ENCODE measurements around the gene AFDN.

GRCh38 chr6:167811442-167812087 lies 15.1 kb upstream of the AFDN start:
- TF ChIP-seq, protein P1, sequence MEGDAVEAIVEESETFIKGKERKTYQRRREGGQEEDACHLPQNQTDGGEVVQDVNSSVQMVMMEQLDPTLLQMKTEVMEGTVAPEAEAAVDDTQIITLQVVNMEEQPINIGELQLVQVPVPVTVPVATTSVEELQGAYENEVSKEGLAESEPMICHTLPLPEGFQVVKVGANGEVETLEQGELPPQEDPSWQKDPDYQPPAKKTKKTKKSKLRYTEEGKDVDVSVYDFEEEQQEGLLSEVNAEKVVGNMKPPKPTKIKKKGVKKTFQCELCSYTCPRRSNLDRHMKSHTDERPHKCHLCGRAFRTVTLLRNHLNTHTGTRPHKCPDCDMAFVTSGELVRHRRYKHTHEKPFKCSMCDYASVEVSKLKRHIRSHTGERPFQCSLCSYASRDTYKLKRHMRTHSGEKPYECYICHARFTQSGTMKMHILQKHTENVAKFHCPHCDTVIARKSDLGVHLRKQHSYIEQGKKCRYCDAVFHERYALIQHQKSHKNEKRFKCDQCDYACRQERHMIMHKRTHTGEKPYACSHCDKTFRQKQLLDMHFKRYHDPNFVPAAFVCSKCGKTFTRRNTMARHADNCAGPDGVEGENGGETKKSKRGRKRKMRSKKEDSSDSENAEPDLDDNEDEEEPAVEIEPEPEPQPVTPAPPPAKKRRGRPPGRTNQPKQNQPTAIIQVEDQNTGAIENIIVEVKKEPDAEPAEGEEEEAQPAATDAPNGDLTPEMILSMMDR (conservative IDR thresholded peaks at IDR 0.05 in 1 of 2, IDR thresholded peaks at IDR 0.05 in 1 of 2; ENCODE audit: low read depth in 1 of 2, low read length in 2 of 2): no peak
- no peak for TF ChIP-seq EZH2 (IDR thresholded peaks at IDR 0.05; ENCODE audit: low read length, missing control alignments)
